HG03469 (cell line): ENCODE measurements around the gene DCC.

Experiments used
- ATAC-seq: cut with Tn5 transposase; IDR thresholded peaks from one replicate; pipeline ENCODE4 v1.9.1; 2021; ENCODE audit warnings: mild to moderate bottlenecking, moderate library complexity, moderate number of reproducible peaks; ENCODE audit not compliant: unreplicated experiment

The DCC gene

DNA sequence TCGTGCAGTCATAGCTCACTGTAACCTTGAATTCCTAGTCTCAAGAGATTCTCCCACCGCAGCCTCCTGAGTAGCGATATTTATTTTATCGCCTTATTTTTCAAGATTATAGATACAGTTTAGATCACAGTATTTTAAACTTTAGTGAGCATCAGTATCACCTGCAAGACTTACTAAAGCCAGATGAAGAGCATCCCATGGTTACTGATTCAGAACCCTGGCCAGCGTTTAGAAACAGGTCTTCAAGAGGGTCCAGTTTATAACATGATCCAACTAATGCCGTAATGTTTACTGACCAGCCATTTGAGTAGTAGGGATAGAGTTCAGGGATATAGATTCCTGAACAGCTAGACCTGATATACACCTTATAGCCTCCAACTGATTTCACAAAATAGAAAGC, 146.1 kb downstream of the DCC start:
- no peak for ATAC-seq

DNA sequence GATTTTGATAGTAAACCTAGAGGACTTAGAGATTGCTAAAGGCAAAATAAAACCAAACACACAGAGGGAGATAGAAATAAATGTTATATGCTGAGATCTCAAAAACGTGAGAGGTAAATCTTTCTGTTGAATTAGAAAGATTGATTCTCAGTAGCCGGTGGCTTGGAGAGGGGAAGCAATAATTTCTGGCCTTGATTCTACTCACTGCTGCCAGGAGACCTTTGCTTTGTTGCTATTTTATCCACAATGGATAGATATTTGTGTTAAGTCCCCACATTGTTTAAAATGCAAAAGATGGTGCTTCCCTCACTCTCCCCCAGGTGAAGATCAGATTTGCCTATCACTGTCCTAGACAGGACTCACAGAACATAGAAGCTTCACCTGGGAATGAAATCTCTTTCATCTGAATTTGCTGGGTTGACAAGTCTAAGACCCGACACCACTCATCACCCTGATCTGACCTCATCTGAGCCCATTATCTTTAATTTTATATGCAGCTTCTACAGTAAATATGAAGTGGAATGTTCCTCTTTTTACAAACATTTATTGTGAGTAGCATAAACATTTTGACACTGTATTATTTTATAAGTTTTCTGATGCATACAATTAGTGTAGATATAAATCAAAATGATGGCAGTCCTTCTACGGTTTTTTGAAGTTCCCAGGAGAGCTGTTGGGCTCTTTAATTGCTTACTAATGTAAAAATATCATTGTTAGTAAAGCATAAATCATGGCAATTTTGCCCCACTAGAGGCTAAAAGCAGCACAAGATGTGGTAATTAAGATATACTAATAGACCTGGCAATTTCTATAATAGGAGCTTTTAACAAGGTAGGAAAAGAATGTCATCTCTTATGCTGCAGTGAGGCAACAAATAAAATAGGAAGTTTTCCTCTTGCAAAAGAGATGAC, 149.7 kb downstream of the DCC start:
- no peak for ATAC-seq

DNA sequence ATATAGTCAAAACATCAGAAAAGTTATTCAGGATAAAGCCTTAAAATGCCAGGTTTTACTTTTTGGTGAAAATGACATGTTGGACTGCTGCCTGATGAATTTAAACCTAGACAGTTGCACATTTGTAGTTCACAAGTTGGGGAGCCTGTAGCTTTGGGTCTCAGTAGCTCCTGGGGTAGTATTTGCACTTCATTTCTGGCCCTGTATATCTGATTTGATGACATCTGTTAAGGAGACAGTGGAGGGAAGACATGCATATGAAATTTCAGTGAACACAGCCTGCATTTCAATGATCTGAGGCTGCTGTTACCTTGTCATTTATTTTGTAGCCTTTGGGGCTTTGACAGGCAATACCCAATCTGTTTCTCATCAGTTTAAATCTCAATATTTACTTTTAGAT, 156.4 kb downstream of the DCC start:
- ATAC-seq: no peak

DNA sequence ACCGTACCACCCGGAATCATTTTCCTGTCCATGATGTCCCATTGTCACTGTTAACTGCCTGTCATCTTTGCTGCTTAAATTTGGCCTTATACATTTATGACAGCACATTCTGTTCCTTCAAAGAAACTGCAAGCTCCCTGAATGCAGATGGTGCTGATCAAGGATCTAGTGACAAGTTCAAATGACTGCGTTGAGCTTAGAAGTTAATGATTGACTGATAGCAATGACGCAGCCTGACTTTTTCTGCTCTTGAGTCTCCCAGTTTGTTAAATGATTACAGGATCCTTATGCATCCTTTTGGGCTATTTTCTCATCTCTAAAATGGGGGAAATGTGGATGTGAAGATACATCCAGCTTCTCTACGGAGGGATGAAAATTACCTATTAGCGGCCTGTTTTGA, 159.0 kb downstream of the DCC start:
- no peak for ATAC-seq

DNA sequence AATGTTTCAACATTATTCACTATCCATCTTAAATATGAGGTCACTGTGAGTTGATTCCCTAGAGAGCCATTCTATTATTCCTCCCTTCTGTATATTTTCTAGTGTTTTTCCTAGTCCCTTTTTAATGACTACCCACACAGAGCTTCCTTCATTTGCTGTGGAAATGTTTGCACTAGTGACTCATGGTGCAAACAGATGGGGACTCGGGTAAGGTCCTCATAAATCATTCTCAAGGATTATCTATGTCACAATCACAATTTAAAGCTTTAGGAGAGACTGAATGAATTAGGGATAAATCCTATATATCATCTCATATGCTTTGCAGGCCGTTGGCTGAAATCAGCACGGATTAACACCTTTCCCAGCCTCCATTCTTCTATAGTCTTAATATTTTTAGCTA, 159.6 kb downstream of the DCC start:
- no peak for ATAC-seq

DNA sequence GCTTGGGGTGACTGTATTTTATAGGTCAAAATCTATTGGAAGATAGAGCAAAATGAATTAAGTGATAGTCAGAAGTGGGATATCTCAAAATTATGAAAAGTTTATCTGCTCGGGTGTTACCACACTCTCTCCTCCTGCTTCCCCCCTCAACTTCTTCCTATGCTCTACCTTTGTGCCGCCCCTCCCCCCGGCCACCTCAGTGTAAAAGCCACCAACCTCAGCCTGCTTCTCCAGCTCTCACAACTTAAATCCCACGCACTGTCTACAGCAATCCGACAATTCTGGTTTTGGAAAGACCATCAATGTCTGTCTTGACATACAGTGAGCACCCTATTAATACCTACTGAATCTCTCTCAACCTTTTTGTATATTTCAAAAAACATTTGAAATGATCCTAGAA, 164.6 kb downstream of the DCC start:
- ATAC-seq: no peak

DNA sequence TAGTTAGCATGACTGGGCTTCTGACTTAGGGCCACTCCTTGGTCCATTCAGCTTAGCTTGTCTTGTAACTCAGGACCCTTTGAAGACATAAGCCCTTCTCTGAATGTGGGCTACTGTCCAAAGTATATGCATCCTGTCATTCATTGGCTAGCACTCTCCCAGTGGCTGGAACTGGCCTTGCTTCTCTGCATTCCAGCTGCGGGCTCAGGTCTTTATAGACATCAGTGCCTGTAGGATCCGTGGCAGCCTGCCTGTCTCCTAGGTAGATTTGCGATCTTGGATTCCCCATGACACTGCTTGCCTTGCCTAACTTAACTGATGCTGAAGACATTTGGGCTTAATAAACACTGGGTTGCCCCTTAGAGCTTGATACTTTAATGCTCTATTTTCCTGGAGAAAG, 170.1 kb downstream of the DCC start:
- ATAC-seq: no peak

DNA sequence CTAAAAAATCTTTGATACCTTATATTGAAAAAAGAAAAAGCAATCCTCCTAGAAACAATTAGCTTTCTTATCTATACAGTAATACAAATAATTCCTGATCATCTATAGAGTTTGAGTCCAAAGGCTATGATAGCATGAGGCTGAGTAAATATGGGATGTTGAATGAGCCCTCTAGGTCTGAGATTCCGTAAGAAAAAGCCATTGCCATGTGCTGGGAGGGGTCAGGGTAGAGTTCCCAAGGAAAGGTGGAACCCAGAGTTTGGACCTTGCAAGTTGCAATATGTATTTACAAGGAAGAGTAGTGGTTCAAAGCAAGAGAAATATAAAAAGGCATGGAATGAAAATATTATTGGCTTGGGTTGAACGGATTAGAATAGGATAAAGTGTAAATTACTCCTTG, 178.1 kb downstream of the DCC start:
- no peak for ATAC-seq

DNA sequence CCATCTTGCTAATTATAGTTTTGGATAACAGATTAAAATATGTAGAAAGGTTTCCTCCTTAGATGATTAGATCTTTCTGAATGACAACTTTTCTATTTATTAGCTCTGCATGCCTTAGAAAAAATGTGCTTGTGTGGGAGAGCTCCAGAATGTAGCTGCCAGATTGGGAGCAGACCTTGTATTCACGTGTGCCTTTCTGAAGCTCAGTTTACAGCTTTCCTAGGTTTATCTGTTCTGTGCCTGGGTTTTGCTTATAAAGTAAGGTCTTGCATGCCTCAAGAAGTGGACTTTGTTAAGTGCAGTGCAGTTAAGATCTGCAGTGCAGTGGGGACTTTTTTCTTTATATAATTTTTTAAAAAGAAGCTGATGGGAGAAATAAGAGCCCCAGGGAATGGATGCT, 179.0 kb downstream of the DCC start:
- no peak for ATAC-seq

DNA sequence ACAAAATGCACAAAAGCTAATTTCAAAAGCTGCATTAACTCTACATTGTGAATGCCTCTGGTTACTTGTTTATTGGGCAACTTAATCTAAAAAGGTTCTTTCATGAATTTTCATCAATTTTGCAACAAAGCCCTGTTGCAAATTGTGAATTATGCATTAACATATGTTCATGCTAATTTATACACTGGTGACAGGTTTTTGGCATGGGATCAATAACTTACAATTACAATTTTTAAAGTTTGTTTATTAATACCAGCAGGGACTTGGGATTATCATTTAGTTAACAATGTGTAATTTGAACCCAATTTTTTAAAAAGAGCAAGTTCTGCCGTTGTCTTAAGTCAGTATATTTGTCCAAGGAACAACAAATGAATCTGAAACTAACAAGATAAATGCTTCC, 183.6 kb downstream of the DCC start:
- ATAC-seq: no peak

DNA sequence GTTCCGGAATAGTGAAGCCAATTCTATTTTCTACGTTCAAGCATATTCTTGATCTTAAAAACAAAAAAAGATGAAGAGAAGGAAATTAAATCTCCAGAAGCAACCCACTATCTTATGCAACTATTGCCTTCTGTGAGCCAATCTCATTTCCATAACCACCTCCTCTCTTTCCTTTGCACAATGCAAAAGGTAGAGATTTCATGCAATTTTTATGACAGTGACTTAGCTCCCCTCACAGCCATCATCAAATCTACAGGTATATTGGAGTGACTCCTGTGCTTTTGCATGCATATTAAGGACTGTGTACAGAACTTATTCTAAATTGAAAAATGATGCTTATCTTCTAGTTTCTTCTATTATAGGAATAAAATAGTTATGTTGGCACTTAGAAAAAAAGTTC, 191.8 kb downstream of the DCC start:
- ATAC-seq: no peak

DNA sequence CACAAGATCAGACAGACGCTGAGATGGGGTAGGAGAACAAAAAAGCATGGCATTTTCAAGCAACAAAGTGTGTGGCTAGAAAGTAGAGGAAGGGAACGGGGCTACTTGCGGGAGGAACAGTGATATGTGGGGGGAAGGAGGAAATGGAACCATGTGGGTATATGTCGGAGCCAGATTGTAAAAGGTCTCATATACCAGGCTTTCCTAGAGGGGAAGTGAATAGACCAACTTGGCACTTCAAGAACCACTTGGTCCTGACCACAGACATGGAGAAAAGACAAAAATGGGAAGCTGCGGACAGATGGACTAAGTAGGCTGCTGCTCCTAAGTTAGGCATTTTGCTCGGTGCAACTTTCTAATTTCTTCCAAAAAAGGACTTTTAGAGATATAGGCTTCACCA, 196.0 kb downstream of the DCC start:
- ATAC-seq: no peak

DNA sequence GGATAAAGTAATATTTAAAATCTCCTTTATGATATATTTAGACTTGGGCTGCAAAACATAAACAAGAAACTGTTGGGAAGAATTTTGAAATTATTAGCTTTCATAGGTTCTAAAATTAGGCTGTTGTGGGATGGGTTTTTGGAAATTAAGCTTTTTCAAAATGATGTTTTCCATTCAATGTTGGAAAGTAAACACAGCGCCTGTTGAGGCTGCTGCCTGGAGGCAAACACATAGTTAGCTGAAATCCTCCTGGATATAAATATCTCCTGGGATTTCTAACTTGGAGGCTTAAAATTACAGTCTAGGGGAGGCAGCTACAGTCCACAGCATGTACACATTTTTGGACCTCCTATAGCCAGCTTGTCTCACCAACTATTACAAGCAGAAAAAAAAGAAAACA, 197.3 kb downstream of the DCC start:
- no peak for ATAC-seq

DNA sequence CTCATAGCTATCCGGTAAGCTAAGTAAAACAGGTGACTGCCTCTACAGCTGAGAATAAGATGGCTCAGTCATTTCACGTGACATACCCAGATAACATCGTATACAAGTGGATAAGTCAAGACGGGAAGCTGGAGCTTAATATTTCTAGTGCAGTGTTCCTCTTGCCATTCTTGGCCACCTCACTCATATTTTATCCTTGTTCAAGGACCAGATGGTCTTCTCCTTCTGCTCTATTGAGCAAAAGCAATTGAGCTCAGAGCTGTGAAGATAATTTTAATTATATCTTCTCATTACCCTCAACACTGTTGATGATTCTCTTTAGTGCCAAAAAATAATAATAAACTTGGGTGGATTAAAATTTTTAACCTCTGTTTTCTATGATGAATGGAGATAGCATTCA, 201.1 kb downstream of the DCC start:
- no peak for ATAC-seq

DNA sequence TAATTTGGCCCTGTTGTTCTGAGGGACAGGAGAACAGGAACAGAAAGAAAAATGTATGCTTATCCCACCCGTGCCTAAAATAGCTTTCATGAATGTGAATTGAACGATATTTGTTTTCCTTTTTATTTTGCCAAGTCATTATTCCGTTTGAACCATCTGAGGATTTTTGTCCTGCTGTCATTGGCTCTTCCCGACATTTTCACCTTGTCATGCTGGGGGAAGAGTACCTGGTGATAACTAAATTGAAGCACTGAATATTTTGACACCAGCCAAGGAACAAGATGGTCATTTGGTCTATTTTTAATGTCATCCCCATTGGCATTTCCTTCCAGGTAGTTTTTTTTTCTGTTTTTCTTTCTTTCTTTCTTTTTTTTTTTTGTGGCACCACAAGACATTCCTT, 204.1 kb downstream of the DCC start:
- no peak for ATAC-seq

DNA sequence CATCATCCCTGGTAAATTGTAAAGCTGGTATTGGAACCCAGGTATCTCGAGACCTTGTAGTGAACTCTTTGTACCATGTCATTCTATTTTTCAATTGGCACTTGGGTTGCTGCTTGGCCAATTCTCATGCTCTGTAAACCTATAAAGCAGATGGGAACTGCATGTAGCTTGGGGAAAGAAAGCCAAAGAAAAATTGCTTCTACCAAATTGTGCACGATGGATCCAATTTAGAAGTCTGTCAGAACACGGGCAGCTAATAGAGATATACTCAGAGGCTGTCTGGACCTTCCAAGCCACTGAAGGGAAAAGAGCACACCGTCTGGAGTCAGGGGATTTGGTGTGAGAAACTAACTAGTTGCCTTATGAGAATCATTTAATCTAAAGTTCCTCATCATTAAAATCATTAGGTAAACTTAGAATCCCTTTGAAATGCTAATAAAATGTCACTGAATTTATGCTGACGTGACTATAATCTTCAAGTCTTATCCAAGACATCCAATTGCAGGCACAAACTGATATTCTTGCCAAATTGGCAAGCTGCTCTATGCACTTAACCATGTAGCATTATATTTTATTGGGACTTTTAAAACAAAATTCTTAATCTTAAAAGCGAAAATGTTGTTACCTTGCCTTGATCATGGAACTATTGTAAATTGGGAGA, 206.8 kb downstream of the DCC start:
- ATAC-seq: no peak

DNA sequence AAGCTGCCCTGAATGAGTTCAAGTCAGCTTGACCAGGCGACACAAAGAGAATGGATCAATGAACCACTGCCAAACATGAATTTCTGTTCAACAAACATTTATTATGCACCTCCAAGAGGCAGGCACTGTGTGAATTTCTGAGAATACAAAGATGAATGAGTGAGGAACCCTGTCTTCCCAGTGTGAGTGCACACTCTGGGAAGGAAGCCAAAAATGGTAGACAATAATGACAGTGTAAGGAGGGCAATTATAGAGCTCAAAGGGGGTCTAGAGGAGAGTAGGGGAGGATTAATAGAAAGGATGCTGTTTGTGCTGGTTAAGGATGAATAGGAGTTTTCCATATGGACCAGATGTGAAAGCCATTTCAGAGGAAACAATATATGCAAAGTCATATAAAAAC, 213.4 kb downstream of the DCC start:
- no peak for ATAC-seq

DNA sequence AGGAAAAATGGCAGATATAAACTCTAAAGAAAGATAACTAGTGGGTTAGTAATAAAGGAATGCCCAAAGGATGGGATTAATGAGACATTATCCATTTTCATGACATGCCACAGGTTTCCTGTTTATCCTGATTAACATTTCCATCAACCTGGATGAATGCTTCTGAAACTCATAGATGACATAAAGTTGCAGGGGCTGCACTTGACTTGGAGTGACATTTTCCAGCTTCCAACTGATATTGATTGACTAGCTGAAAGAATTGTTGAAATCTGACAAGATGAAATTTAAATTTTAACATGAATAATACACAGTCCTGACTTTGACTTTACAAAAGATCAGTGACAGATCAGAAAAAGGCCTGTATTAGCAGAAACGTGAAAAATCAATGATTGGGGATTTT, 214.2 kb downstream of the DCC start:
- no peak for ATAC-seq

DNA sequence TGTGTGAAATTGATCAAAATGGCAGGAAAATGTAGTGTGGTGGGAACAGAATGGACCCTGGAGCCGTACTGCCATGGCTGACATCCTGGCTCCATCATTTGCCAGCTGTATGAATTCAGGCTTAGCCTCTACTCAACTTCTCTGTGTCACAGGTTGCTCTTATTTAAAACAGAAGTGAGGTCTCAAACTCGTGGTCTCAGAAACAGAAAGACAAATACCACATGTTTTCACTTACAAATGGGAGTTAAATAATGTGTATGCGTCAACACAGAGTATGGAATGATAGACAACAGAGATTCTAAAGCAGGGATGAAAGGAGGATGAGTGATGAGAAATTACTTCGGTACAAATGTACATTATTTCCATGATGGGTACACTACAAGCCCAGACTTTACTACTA, 227.4 kb downstream of the DCC start:
- ATAC-seq: no peak

DNA sequence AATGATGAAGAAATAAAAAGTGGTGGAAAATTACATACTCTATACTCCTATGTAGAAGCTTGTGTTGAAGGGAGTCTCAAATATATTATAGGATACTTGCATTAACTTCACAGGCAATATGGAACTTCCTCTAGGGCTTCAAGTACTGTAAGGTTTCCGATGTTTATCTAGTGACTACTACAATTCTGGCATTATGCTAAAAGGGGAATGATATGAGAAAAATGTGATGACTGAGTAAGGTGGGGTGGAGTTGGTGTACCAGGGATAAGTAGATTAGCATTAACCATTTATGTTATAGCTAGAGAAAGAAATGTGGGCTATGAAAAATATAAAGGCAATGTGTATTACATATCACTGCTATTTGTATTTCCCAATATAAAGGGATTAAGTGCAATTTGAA, 229.5 kb downstream of the DCC start:
- ATAC-seq: no peak

DNA sequence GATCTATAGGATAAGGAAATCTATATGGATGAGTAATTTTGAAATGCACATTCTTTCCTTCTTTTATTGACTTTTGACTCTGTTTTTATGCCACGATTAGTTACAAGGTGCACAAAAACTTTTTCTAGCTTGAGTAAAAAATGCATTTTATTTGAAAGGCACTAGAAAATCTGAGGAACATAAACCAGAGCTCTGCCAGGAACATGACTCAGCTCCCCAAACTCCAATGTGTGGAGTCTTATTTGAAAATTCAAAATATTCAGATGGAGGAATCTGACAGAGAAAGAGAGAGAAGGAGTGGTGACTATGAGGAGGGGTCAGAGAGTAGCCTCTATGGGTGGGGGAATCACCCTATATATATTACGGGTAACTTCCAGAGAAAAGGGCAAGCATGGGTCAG, 231.0 kb downstream of the DCC start:
- ATAC-seq: no peak
